A673 (cell line): Measurements from ENCODE around the gene UQCRH.

Experiments
- EZH2 ChIP-seq: fragments of 200-600 bp; sonication (generic); IDR thresholded peaks from 2 replicates; pipeline ENCODE4 v1.6.1; 2017; ENCODE audit warnings: borderline replicate concordance, low read depth, mild to moderate bottlenecking, mixed read lengths, antibody characterized with exemption, low read length; ENCODE audit not compliant: poor library complexity, severe bottlenecking
- TF ChIP-seq, protein P1 (sequence below): fragments of 300-800, 200-600 bp; sonication (generic); conservative IDR thresholded peaks from 2 replicates; pipeline ENCODE4 v1.5.1; 2017; ENCODE audit warnings: low read depth, mild to moderate bottlenecking, antibody characterized with exemption, low read length, moderate library complexity, mixed read lengths

DNA sequence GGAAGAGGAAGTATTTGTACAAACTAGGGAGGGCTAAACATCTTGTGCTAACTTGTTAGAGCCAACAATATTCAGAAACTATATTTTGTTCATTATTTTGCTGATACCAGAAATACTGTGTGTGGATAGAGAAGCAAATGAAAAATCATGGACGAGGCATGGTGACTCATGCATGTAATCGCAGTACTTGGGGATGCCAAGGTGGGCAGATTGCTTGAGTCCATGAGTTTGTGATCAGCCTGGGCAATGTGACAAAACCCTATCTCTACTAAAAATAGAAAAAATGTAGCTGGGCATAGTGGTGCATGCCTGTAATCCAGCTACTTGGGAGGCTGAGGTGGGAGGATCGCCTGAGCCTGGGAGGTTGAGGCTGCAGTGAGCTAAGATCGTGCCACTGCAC is 13.5 kb upstream of the UQCRH start:
- TF ChIP-seq, protein P1, sequence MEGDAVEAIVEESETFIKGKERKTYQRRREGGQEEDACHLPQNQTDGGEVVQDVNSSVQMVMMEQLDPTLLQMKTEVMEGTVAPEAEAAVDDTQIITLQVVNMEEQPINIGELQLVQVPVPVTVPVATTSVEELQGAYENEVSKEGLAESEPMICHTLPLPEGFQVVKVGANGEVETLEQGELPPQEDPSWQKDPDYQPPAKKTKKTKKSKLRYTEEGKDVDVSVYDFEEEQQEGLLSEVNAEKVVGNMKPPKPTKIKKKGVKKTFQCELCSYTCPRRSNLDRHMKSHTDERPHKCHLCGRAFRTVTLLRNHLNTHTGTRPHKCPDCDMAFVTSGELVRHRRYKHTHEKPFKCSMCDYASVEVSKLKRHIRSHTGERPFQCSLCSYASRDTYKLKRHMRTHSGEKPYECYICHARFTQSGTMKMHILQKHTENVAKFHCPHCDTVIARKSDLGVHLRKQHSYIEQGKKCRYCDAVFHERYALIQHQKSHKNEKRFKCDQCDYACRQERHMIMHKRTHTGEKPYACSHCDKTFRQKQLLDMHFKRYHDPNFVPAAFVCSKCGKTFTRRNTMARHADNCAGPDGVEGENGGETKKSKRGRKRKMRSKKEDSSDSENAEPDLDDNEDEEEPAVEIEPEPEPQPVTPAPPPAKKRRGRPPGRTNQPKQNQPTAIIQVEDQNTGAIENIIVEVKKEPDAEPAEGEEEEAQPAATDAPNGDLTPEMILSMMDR: no peak
- TF ChIP-seq EZH2: no peak
